Measurements from ENCODE around the gene CFAP53. TPM values are rescaled to one million over a fixed set of nuclear protein-coding genes. Genes with fewer than 3 reads are reported as not detected.

CFAP53 gene, protein sequence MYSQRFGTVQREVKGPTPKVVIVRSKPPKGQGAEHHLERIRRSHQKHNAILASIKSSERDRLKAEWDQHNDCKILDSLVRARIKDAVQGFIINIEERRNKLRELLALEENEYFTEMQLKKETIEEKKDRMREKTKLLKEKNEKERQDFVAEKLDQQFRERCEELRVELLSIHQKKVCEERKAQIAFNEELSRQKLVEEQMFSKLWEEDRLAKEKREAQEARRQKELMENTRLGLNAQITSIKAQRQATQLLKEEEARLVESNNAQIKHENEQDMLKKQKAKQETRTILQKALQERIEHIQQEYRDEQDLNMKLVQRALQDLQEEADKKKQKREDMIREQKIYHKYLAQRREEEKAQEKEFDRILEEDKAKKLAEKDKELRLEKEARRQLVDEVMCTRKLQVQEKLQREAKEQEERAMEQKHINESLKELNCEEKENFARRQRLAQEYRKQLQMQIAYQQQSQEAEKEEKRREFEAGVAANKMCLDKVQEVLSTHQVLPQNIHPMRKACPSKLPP
- 0.44 to 0.70 TPM (median 0.65 TPM) in 3 replicates for total RNA-seq

GRCh38 chr18:50266248-50266704 lies at the start of gene CFAP53:
Gene CFAP53, minus strand, starts transcription at chr18:50266495. Its CDS starts 91 bp downstream, at chr18:50266404.
- H3K27me3 Mint-ChIP-seq (ENCODE audit: low read depth): peaks cover 4% of the 10 kb centered on the region
- no peaks in the 10 kb centered on the region for H3K9me3 Mint-ChIP-seq
- H3K36me3 Mint-ChIP-seq: peaks cover 18% of the 10 kb centered on the region
- H3K4me3 Mint-ChIP-seq: peak within 1 kb of the TSS; percentile 92
- H3K4me1 Mint-ChIP-seq: peaks cover 9% of the 10 kb centered on the region
- peak; percentile 66 to 85 for DNase-seq (ENCODE audit: low spot score in 2 of 2, unreplicated experiment in 2 of 2)
- H3K27ac Mint-ChIP-seq: peak within 1 kb of the TSS; percentile 73
- no peak for TF ChIP-seq CTCF (IDR thresholded peaks at IDR 0.05; ENCODE audit: unreplicated experiment)

DNA sequence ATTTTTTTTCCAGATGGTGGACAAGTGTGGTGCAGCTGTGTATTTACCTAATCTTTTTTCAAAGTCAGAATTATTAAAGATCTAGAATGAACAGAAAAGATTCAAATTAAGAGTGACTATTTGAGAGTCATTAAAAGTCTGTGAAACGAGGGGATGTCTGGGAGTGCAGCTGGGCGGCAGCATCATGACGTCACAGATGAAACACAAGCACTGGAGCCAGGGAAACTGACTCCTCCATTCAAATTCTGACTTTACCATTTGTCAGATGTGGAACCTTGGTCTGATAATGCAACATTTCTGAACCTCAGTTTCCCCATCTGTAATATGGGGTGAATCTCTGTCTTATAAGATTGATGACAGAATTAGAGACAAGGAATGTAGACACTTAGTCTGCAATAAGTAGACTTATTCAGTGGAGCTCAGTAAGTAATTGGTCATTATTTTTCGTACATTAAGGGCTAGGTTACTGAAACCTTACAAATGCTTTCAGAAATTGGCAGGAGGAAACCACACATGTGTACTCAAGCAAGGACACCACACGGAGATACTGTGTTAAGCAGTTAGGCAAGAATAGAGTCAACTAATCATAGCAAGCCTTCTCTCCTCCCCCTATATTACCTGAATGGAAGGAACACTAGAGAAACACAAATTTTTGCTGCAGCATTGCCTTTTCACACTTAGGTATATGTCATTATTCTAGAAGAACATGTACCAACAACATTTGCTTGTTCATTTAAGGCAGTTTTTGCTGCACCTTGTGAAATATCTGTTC lies 49.0 kb upstream of the CFAP53 start:
- Mint-ChIP-seq H3K4me3 (no peak overlapping the region), H3K27ac (no peak overlapping the region), H3K27me3 (ENCODE audit: low read depth) (peaks cover 29% of the 10 kb centered on the region), H3K9me3 (no peaks in the 10 kb centered on the region), H3K36me3 (no peaks in the 10 kb centered on the region), H3K4me1 (no peaks in the 10 kb centered on the region)
- no peak for TF ChIP-seq CTCF (IDR thresholded peaks at IDR 0.05; ENCODE audit: unreplicated experiment)
- DNase-seq (ENCODE audit: low spot score in 2 of 2, unreplicated experiment in 2 of 2): no peak

DNA sequence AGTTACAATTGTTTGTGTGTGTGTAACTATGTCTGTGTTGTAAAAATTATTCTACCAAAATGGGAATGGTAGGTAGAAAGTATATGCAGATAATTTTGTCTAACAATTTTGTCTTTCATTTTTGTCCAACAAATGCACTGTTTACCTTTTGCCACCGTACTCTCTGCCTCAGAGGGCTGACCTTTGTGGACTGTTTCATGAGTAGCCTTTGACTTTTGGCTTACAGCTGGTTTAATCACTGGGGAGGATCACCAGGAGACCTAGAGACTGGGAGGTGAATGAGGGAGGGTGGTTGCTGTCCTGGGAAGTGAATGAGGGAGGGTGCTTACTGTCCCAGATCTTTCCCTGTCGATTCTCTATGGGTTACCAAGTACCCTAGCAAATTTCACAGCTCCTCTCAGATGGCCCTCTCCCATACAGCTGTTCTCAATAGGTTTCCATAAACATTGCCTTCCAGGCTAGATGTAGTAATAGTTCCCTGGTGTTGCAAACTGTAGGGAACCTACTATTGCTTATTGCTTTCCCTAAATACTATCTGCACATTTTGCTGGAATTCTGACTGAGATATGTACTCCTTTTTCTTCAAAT lies 47.7 kb upstream of the CFAP53 start:
- no peak for DNase-seq (ENCODE audit: low spot score in 2 of 2, unreplicated experiment in 2 of 2)
- H3K27me3 Mint-ChIP-seq (ENCODE audit: low read depth): peaks cover 27% of the 10 kb centered on the region
- TF ChIP-seq CTCF (IDR thresholded peaks at IDR 0.05; ENCODE audit: unreplicated experiment): no peak

DNA sequence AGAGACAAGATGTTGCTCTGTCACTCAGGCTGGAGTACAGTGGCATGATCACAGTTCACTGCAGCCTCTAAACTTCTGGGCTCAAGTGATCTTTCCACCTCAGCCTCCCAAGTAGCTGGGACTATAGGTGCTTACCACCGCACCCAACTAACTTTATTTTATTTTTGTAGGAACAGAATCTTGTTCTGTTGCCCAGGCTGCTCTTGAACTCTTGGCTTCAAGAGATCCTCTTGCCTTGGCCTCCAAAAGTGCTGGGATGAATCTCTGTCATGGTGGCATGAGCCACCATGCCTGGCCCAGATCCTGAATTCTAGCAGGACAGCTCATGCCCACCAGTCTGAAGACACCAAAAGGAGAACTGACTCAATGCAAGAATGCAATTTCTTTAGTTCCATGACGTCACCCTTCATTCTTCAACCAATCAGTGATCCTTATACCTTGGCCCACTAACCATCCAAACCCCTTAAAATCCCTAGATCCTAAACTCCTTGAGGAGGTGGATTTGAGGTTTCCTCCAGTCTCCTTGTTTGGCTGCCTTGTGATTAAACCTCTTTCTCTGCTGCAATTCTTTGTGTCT lies 46.8 kb upstream of the CFAP53 start:
- Mint-ChIP-seq H3K9me3 (peaks cover 3% of the 10 kb centered on the region), H3K36me3 (no peaks in the 10 kb centered on the region), H3K27me3 (ENCODE audit: low read depth) (peaks cover 20% of the 10 kb centered on the region), H3K4me3 (no peak overlapping the region), H3K27ac (no peak overlapping the region), H3K4me1 (no peaks in the 10 kb centered on the region)
- no peak for TF ChIP-seq CTCF (IDR thresholded peaks at IDR 0.05; ENCODE audit: unreplicated experiment)
- no peak for DNase-seq (ENCODE audit: low spot score in 2 of 2, unreplicated experiment in 2 of 2)

More for the DNA sequence above, 47.7 kb upstream of the CFAP53 start:
- H3K27ac Mint-ChIP-seq: no peak overlapping the region
- H3K36me3 Mint-ChIP-seq: no peaks in the 10 kb centered on the region
- H3K9me3 Mint-ChIP-seq: no peaks in the 10 kb centered on the region
- no peak overlapping the region for H3K4me3 Mint-ChIP-seq
- no peaks in the 10 kb centered on the region for H3K4me1 Mint-ChIP-seq

GRCh38 chr18:50312296-50313030 lies 46.2 kb upstream of the CFAP53 start:
- Mint-ChIP-seq H3K4me1 (peaks cover 3% of the 10 kb centered on the region), H3K27me3 (ENCODE audit: low read depth) (peaks cover 18% of the 10 kb centered on the region), H3K9me3 (peaks cover 3% of the 10 kb centered on the region), H3K36me3 (no peaks in the 10 kb centered on the region), H3K27ac (no peak overlapping the region), H3K4me3 (no peak overlapping the region)
- no peak for DNase-seq (ENCODE audit: low spot score in 2 of 2, unreplicated experiment in 2 of 2)
- no peak for TF ChIP-seq CTCF (IDR thresholded peaks at IDR 0.05; ENCODE audit: unreplicated experiment)

All from mesothelial cell of epicardium (in vitro differentiated cells).